C4-2B (cell line): ENCODE data around the gene CLEC12A.
A peak's percentile ranks its signal among the peaks of the same experiment; 100 is the strongest.

Experiments used
- CTCF ChIP-seq: fragments of 450-650 bp; conservative IDR thresholded peaks from 2 replicates; pipeline ENCODE4 v1.5.1; 2017; ENCODE audit warnings: mild to moderate bottlenecking
- ZFX ChIP-seq: fragments of 450-650 bp; IDR thresholded peaks from 2 replicates; pipeline ENCODE4 v1.6.1; 2017

GRCh38 chr12:9940375-9940774, 30.8 kb upstream of the CLEC12A start:
- TF ChIP-seq CTCF, result peak; percentile 50
- TF ChIP-seq ZFX, result no peak
